Measurements from ENCODE around the gene SVOPL.

GRCh38 chr7:138684340-138684739, 16.8 kb downstream of the SVOPL start:
- no peak for TF ChIP-seq CTCF (IDR thresholded peaks at IDR 0.05 in 2 of 3, conservative IDR thresholded peaks at IDR 0.05 in 1 of 3; ENCODE audit: borderline replicate concordance in 1 of 3, insufficient read depth in 1 of 3, low read depth in 2 of 3, low read length in 2 of 3)
- TF ChIP-seq, protein P1, sequence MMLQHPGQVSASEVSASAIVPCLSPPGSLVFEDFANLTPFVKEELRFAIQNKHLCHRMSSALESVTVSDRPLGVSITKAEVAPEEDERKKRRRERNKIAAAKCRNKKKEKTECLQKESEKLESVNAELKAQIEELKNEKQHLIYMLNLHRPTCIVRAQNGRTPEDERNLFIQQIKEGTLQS (IDR thresholded peaks at IDR 0.05) = no peak
- no peak for TF ChIP-seq EZH2 (IDR thresholded peaks at IDR 0.05)
- no peak for TF ChIP-seq TCF7L2 (IDR thresholded peaks at IDR 0.05; ENCODE audit: borderline replicate concordance, extremely low read depth, insufficient read depth, insufficient read length)
- TF ChIP-seq POLR2AphosphoS5 (IDR thresholded peaks at IDR 0.05; ENCODE audit: low read depth, low read length) = no peak
- no peak for TF ChIP-seq EZH2phosphoT487 (IDR thresholded peaks at IDR 0.05; ENCODE audit: borderline replicate concordance)
- no peak for TF ChIP-seq POLR2A (IDR thresholded peaks at IDR 0.05; ENCODE audit: borderline replicate concordance, extremely low read depth, insufficient read depth, insufficient read length)
- TF ChIP-seq CEBPB (IDR thresholded peaks at IDR 0.05; ENCODE audit: low read depth) = no peak
- no peak for TF ChIP-seq ELF1 (IDR thresholded peaks at IDR 0.05; ENCODE audit: borderline replicate concordance, low read depth)
- no peak for TF ChIP-seq ZBTB33 (IDR thresholded peaks at IDR 0.05; ENCODE audit: extremely low read depth, insufficient replicate concordance, low read length)
- no peak for TF ChIP-seq RAD21 (IDR thresholded peaks at IDR 0.05; ENCODE audit: low read depth)

Measured in HCT116 (cell line).